UCSD-AML1 (cell line): ENCODE results near the gene IL17REL.

ENCODE experiments used
- DNase-seq: peaks from one replicate; lab custom pipeline; 2025; ENCODE audit not compliant: unreplicated experiment; lab: John Stamatoyannopoulos, UW

IL17REL gene

DNA sequence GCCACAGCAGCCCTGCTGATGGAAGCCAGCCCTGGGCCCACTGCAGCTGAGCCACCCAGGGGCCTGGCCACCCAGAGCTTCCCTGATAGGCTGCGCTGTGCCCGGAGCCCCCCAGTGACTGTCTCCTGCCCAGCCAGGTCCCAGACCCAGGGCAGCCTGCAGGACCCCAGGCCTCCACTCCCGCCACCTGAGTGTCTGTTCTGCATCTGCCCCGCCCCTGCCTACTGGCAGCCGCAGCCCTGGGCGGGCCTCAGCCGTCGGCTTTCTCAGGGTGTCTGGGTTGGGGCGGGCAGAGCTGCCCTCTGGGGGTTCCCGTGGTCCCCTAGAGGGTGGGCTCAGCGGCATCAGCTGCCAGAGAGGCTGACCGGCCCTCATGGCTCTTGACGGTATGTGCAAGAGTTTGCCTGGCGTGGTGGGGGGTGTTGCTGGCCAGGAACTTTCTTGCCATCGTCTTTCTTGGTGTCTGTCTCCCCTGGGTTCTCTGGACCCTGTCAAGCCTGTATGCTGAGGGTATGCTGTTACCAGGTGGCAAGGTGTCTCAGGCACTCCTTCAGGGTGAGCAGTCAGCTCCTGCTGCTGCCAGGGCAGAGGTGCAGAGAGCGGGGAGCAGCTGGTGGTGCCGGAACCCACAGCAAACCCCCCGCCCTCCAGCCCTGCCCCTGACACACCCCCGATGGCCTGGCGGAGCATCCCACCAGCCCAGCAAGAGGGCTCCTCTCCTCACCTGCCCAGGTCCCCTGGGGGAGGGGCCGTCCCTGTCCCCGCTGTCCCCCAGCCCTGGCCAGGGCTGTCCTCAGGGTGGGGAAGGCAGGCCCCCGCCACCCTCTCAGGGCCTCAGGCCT, 64.2 kb downstream of the IL17REL start:
- no peak for DNase-seq

DNA sequence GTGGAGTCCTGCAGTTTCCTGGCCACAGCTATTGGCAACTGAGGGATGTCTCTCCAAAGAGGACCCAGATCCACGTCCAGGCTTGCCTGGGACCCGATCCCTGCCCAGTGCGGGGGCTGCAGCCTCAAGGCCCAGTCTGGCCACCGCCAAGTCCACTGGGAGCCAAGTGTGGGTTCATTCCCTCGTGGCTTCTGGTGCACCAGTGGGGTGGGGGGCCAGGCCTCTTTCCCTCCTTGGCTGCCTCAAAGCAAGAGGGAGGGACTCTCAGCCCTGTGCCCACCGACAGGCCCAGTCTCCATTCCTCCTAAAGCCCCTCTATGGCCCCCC, 65.3 kb downstream of the IL17REL start:
- DNase-seq, result no peak

DNA sequence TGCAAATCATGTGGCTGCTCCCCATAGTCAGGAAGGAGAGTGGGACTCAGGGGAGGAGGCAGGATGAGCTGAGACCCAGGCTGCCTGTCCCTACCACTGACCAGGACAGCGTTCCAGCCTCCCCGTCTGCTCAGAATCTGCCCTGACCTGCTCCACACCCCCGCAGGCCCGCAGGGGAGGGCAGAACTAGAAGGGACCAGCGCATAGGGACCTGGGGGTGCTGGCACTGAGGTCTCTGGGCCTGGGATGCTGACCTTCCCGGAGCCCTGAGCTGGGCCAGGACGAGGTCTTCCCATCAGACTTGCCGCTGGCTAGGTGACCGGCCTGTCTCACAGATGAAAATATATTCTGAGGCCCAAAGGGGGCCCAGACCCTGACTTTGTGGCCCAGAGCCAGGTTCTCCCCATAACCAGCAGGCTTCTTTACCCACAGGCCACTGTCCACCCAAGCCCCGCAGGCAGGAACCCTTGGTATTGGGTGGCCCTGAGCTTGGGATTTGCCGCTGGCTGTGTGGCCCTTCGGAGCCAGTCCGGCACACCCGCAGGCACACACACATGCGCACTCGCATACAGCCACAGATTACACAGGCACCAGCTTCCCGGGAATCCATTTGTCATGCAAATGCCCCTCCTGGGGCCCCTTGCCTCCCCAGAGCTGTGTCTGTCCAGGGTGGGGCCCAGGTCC, 65.8 kb downstream of the IL17REL start:
- no peak for DNase-seq

DNA sequence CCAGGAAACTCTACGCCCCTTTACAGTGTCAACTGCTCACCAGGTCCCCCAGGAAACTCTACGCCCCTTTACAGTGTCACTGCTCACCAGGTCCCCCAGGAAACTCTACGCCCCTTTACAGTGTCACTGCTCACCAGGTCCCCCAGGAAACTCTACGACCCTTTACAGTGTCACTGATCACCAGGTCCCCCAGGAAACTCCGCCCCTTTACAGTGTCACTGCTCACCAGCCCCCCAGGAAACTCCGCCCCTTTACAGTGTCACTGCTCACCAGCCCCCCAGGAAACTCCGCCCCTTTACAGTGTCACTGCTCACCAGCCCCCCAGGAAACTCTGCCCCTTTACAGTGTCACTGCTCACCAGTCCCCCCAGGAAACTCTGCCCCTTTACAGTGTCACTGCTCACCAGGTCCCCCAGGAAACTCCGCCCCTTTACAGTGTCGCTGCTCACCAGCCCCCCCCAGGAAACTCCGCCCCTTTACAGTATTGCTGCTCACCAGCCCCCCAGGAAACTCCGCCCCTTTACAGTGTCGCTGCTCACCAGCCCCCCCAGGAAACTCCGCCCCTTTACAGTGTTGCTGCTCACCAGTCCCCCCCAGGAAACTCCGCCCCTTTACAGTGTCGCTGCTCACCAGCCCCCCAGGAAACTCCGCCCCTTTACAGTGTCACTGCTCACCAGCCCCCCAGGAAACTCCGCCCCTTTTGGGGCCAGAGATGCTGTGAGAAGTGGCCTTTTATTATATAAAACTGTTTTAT, 67.3 kb downstream of the IL17REL start:
- DNase-seq, result peak; percentile 48
